SK-N-SH (cell line): ENCODE measurements around the gene HDAC4. TPM values are rescaled to one million over a fixed set of nuclear protein-coding genes. Genes with fewer than 3 reads are reported as not detected.

ENCODE experiments used
- CTCF ChIA-PET: fragments of 300-600, 350-600 bp; formaldehyde crosslinking; extraction: SDS; loops from one replicate; lab custom pipeline; 2021; lab: Yijun Ruan, JAX
- POLR2A ChIA-PET: fragments of 350-600 bp; sonication (Branson Sonifier 250); formaldehyde crosslinking; extraction: SDS; loops from one replicate; lab custom pipeline; 2020; ENCODE audit warnings: antibody characterized with exemption, inconsistent platforms; lab: Yijun Ruan, JAX
- DNase-seq: peaks from one replicate; pipeline ENCODE4 v3.0.0; 2012
- H2AFZ ChIP-seq: fragments of 200-600 bp; sonication (generic); 2 replicates; pipeline ENCODE4 v1.8.1; 2016; ENCODE audit warnings: antibody characterized with exemption, mild to moderate bottlenecking, low read depth
- H3F3A ChIP-seq: fragments of 200-600 bp; sonication (generic); replicated peaks from 2 replicates; pipeline ENCODE3; 2016; ENCODE audit warnings: antibody characterized with exemption, mild to moderate bottlenecking; ENCODE audit not compliant: insufficient read depth
- H3K27ac ChIP-seq, 2 experiments: fragments of 200-500 bp in 1 of 2; fragments of 200-600 bp in 1 of 2; sonication (Bioruptor generic) in 1 of 2; sonication (generic), shearing (Covaris generic) in 1 of 2; 2 replicates each; pipeline versions ENCODE4 v1.5.1 to v1.6.1; 2014 to 2016; ENCODE audit warnings: low read depth in 2 of 2, inconsistent platforms in 1 of 2, low read length in 1 of 2, mild to moderate bottlenecking in 1 of 2, mixed read lengths in 1 of 2
- H3K27me3 ChIP-seq: fragments of 200-600 bp; sonication (generic), shearing (Covaris generic); 2 replicates; pipeline ENCODE4 v1.6.1; 2016; ENCODE audit warnings: mixed run types; ENCODE audit not compliant: insufficient read depth
- H3K36me3 ChIP-seq, 2 experiments: fragments of 200-500 bp in 1 of 2; fragments of 200-600 bp in 1 of 2; sonication (Bioruptor generic) in 1 of 2; sonication (generic) in 1 of 2; replicated peaks in 1 of 2; 2 replicates each; pipeline versions ENCODE3 to v1.5.1; 2014 to 2016; ENCODE audit warnings: low read length in 1 of 2, mild to moderate bottlenecking in 1 of 2; ENCODE audit not compliant: insufficient read depth in 2 of 2, control insufficient read depth in 1 of 2
- H3K4me1 ChIP-seq, 2 experiments: fragments of 200-500 bp in 1 of 2; fragments of 200-600 bp in 1 of 2; sonication (Bioruptor generic) in 1 of 2; sonication (generic), shearing (Covaris generic) in 1 of 2; 2 replicates each; pipeline versions ENCODE4 v1.5.1 to v1.6.1; 2014 to 2016; ENCODE audit warnings: low read depth in 1 of 2, low read length in 1 of 2, mixed run types in 1 of 2; ENCODE audit not compliant: insufficient read depth in 2 of 2, control insufficient read depth in 1 of 2
- H3K4me2 ChIP-seq: fragments of 200-600 bp; sonication (generic), shearing (Covaris generic); 2 replicates; pipeline ENCODE4 v1.6.1; 2017; ENCODE audit warnings: mixed run types
- H3K4me3 ChIP-seq, 2 experiments: fragments of 200-500 bp in 1 of 2; fragments of 200-600 bp in 1 of 2; sonication (Bioruptor generic) in 1 of 2; sonication (generic), shearing (Covaris generic) in 1 of 2; 2 replicates each; pipeline versions ENCODE4 v1.5.1 to v1.8.1; 2014 to 2016; ENCODE audit warnings: low read depth in 2 of 2, inconsistent platforms in 1 of 2, low read length in 1 of 2, mild to moderate bottlenecking in 1 of 2, mixed read lengths in 1 of 2, moderate library complexity in 1 of 2
- H3K79me2 ChIP-seq: fragments of 200-600 bp; sonication (generic); 2 replicates; pipeline ENCODE4 v1.8.1; 2017; ENCODE audit warnings: mild to moderate bottlenecking; ENCODE audit not compliant: insufficient read depth
- H3K9ac ChIP-seq: fragments of 200-600 bp; sonication (generic); 2 replicates; pipeline ENCODE4 v1.6.1; 2017; ENCODE audit warnings: mixed run types
- H3K9me2 ChIP-seq: fragments of 200-600 bp; sonication (generic); 2 replicates; pipeline ENCODE4 v1.6.1; 2017; ENCODE audit warnings: mixed run types
- H3K9me3 ChIP-seq: fragments of 200-600 bp; sonication (generic); 2 replicates; pipeline ENCODE4 v1.6.1; 2017; ENCODE audit warnings: mixed run types, mild to moderate bottlenecking, moderate library complexity
- H4K20me1 ChIP-seq: fragments of 200-600 bp; sonication (generic); 2 replicates; pipeline ENCODE4 v1.6.1; 2017; ENCODE audit warnings: mild to moderate bottlenecking, mixed run types; ENCODE audit not compliant: insufficient read depth
- CHD2 ChIP-seq: fragments of 150-350 bp; IDR thresholded peaks from 2 replicates; pipeline ENCODE4 v1.6.1; 2018; ENCODE audit warnings: low read length; ENCODE audit not compliant: partially characterized antibody
- CTCF ChIP-seq: fragments of 200-600 bp; sonication (generic); IDR thresholded peaks from 2 replicates; pipeline ENCODE4 v1.6.1; 2017; ENCODE audit warnings: antibody characterized with exemption, mild to moderate bottlenecking, moderate library complexity
- FOXJ3 ChIP-seq: sonication (generic); formaldehyde crosslinking; IDR thresholded peaks from 2 replicates; pipeline ENCODE4 v1.5.1; 2020; ENCODE audit warnings: mild to moderate bottlenecking, missing genetic modification reagents
- FOXM1 ChIP-seq: IDR thresholded peaks from 2 replicates; pipeline ENCODE4 v1.4.0; 2012; ENCODE audit warnings: low read depth, mild to moderate bottlenecking
- GABPA ChIP-seq: IDR thresholded peaks from 2 replicates; pipeline ENCODE4 v1.4.0; 2012; ENCODE audit warnings: low read depth, mild to moderate bottlenecking
- GATA2 ChIP-seq: sonication (generic); formaldehyde crosslinking; IDR thresholded peaks from 2 replicates; pipeline ENCODE4 v1.5.0; 2020; ENCODE audit warnings: mild to moderate bottlenecking, missing genetic modification reagents
- IRF3 ChIP-seq: fragments of 150-350 bp; IDR thresholded peaks from 2 replicates; pipeline ENCODE4 v1.6.1; 2016; ENCODE audit warnings: mild to moderate bottlenecking, low read depth, low read length
- JUND ChIP-seq: IDR thresholded peaks from 2 replicates; pipeline ENCODE4 v1.4.0; 2012
- MAX ChIP-seq: IDR thresholded peaks from 2 replicates; pipeline ENCODE4 v1.4.0; 2012; ENCODE audit warnings: low read depth
- MEF2A ChIP-seq: IDR thresholded peaks from 2 replicates; pipeline ENCODE4 v1.4.0; 2012; ENCODE audit warnings: low read depth, borderline replicate concordance
- PBX3 ChIP-seq: IDR thresholded peaks from 2 replicates; pipeline ENCODE4; 2012
- POLR2AphosphoS5 ChIP-seq: IDR thresholded peaks from 2 replicates; pipeline ENCODE4 v1.6.1; 2012; ENCODE audit warnings: low read depth, low read length
- REST ChIP-seq: IDR thresholded peaks from 2 replicates; pipeline ENCODE4 v1.6.1; 2012; ENCODE audit warnings: mild to moderate bottlenecking, low read depth, low read length, moderate library complexity
- RFX5 ChIP-seq: IDR thresholded peaks from 2 replicates; pipeline ENCODE4 v1.6.1; 2012; ENCODE audit warnings: mild to moderate bottlenecking, improper control_type of control experiment, low read length
- RXRA ChIP-seq: IDR thresholded peaks from 2 replicates; pipeline ENCODE4 v1.4.0; 2012; ENCODE audit warnings: low read depth, mild to moderate bottlenecking, borderline replicate concordance
- TAF1 ChIP-seq: IDR thresholded peaks from 2 replicates; pipeline ENCODE4 v1.6.1; 2012; ENCODE audit warnings: low read depth, mild to moderate bottlenecking, low read length, moderate library complexity, borderline replicate concordance
- TCF12 ChIP-seq: IDR thresholded peaks from 2 replicates; pipeline ENCODE4 v1.4.0; 2012
- USF1 ChIP-seq: IDR thresholded peaks from 2 replicates; pipeline ENCODE4 v1.4.0; 2012; ENCODE audit warnings: low read depth, borderline replicate concordance
- ZBTB33 ChIP-seq: IDR thresholded peaks from 2 replicates; pipeline ENCODE4 v1.4.0; 2012; ENCODE audit warnings: low read depth, borderline replicate concordance
- WGBS: methylation state at CpG from one replicate; pipeline ENCODE4 v1.1.6; 2017; ENCODE audit warnings: low lambda C conversion rate; 5-methylcytosine and 5-hydroxymethylcytosine counted together
- polyA plus RNA-seq, 3 experiments: library from polyadenylated mRNA; depleted of rRNA; stranded (reverse); fragments of >200 nt; gene quantifications; 2 replicates each; pipeline ENCODE4 v1.2.3, GENCODE V29; 2012

The HDAC4 gene
- polyA plus RNA-seq, 1 of the 3 experiments (the other 2 are of a cell fraction): 5.5 TPM

GRCh38 chr2:239121600-239122012 is 279.2 kb downstream of the HDAC4 start:
- no peak overlapping the region for H3K4me3 ChIP-seq
- H3K79me2 ChIP-seq: no peaks in the 10 kb centered on the region
- H3K27ac ChIP-seq: peak overlapping the region in 1 of 2 experiments; percentile 9; a peak in 1 of 4 replicates
- H3K4me1 ChIP-seq: peaks cover 0 to 12% of the 10 kb centered on the region in 2 experiments; a peak in 1 of 4 replicates
- peak; percentile 70 for DNase-seq
- TF ChIP-seq MAX: no peak
- no peak for TF ChIP-seq FOXM1
- no peak for TF ChIP-seq USF1
- no peak for TF ChIP-seq CHD2
- TF ChIP-seq FOXJ3 (CRISPR knock-in tag): no peak
- no peak for TF ChIP-seq POLR2AphosphoS5
- no peak for TF ChIP-seq ZBTB33
- TF ChIP-seq CTCF: no peak
- TF ChIP-seq GATA2 (CRISPR knock-in tag): no peak
- TF ChIP-seq RXRA: no peak
- TF ChIP-seq TCF12: no peak
- no peak for TF ChIP-seq GABPA
- no peak for TF ChIP-seq TAF1
- TF ChIP-seq MEF2A: no peak
- no peak for TF ChIP-seq IRF3
- no peak for TF ChIP-seq JUND
- TF ChIP-seq PBX3: no peak
- no peak for TF ChIP-seq REST
- no peak for TF ChIP-seq RFX5
- H3K9ac ChIP-seq: no peak overlapping the region
- no peak overlapping the region for H2AFZ ChIP-seq
- no peaks in the 10 kb centered on the region for H4K20me1 ChIP-seq
- H3K4me2 ChIP-seq: no peak overlapping the region
- no peaks in the 10 kb centered on the region for H3K9me3 ChIP-seq
- no peaks in the 10 kb centered on the region for H3K9me2 ChIP-seq
- H3F3A ChIP-seq: no peaks in the 10 kb centered on the region
- CTCF ChIA-PET: interaction anchor here (0.9 to 1.6 kb wide), 2 partner anchors 15 to 23 kb away, joined by 3 to 4 read pairs; no protein-coding TSS in a partner anchor
- POLR2A ChIA-PET: no interaction called here
- 86% methylated on average over 4 of the region's 16 CpGs for WGBS
- H3K36me3 ChIP-seq: peaks cover 9 to 22% of the 10 kb centered on the region in 2 experiments
- no peaks in the 10 kb centered on the region for H3K27me3 ChIP-seq
